ENCODE measurements around the gene MGLL.
"Not testable (repeated sequence)": the region's sequence is repeated elsewhere in the genome, so short reads cannot be mapped to it uniquely, and the experiment has no call there.

MGLL gene

DNA sequence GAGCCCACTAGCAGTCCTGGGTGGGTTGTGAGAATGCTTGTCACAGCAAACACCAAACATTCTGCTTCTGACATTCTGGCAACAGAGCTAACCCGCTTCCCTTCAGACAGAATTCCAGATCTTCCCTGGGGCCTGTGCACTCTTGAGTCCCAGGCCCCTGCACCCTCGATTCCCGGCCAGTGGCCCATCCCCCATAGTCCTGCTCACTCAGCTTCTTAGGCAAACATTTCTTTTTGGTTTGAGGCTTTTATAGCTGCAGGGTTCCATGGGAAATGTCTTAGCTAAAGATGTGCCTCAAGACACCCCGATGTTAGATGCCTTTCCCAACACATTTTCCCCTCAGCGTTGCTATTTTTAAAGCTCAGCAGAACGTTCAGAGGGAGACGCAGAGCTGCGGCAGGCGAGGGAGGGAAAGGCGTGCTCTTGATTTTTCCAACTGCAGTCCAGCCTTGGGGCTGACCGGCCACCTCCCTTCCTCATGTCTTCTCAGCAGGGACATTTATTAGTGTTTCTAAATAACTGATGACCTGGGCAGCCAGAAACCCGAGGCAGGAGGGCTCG lies 114.4 kb downstream of the MGLL start:
- DNase-seq (ENCODE audit: low spot score): no peak

DNA sequence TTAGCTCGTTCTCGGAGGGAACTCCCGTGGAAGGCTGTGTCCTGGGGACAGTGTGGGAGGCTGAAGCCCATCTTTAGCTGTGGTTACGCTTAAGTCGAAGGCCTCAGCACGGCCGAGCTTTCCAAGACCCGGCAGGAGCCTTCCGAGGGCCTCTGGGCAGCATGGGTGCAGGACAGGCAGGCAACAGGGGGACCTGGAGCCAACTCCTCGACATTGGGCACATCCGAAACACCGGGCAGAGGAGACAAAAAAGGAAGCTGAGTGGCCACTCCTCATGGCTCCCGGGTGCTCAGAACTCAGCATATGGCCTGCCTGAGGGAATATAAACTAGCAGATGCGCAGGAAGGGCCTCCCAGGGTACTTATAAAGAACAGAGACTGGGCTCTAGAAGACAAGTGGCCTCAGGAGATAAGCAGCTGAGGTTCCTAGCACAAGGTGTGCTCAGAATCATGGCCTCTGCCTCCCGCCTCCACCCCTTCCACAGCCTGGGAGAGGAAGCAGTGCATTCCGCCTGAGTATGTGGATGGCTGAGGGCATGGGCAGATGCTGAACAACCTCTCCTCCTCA lies 115.4 kb downstream of the MGLL start:
- DNase-seq (ENCODE audit: low spot score): peak; percentile 61

DNA sequence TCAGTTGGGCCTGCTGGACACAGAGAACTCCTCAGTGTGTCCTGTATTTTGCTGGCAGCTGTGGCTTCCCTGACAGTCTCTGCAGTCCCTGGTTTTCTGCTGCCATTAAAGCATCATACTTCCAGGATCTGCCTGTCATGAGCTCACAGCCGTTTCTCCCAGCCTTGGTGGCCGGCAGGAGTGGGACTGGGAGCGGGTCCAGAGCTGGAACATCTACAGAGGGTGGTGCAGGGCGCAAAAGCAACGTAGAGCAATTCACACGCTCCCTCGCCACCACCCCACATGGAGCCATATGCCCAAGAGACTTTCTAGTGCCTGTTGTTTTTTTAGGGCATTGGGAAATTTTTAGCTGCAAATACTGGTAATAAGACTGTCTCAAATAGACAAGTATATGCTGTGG lies 116.0 kb downstream of the MGLL start:
- no peak for DNase-seq (ENCODE audit: low spot score)

DNA sequence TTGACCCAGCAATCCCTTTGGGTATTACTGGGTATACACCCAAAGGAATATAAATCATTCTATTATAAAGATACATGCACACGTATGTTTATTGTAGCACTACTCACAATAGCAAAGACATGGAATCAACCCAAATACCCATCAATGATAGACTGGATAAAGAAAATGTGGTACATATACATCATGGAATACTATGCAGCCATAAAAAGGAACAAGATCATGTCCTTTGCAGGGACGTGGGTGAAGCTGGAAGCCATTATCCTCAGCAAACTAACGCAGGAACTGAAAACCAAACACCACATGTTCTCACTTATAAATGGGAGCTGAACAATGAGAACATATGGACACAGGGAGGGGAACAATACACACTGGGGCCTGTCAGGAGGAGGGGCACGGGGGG lies 117.5 kb downstream of the MGLL start:
- not testable (repeated sequence) for DNase-seq (ENCODE audit: low spot score)

DNA sequence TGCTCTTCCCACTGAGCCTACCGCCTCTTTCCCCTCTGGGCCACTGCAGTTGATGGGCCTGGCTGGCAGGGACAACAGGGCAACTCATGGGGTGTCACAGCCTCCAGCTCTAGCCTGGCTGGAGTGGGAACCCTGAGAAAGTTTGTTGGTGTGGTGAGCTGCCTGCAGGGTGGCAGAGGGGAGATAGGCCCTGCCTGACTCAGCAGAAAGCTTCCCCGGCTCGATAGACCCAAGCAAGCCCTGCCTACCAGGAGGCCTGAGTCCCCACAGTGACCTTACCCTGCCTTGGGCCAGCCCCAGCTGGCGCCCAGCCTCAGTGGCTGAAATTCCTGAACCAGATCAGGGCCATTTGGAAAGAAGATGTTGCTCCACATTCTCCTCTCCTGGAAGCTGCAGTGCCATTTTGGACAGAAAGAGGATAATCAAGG lies 120.2 kb downstream of the MGLL start:
- no peak for DNase-seq (ENCODE audit: low spot score)

DNA sequence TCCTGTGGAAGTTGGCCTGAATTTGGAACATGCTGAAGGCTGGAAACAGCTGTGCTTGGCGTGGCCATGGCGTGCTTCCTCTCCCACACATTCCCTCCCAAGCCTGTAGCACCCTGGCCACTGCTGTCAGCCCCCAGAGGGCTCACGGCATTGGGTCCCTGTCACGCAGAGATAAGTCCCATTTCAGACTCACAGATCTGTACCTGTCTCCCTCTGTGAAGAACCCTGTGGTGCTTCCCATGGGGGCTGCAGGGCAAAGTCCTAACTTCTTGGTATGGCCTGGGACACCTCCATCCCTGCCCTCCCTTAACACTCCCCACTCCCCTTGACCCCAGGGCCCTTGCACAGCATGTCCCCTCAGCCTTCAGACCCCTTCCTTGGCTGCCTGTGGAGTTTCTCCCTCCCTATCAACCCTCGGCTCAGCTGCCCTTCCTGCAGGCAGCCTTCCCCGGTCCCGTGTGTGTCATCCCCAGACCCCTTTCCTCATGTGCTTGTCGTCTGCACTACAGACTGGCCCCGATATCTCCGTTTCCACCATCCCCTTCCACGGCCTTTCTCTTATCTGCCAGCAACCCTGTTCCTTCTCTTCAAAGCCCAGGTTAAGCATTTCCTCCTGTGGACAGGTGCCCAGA lies 120.9 kb downstream of the MGLL start:
- no peak for DNase-seq (ENCODE audit: low spot score)

DNA sequence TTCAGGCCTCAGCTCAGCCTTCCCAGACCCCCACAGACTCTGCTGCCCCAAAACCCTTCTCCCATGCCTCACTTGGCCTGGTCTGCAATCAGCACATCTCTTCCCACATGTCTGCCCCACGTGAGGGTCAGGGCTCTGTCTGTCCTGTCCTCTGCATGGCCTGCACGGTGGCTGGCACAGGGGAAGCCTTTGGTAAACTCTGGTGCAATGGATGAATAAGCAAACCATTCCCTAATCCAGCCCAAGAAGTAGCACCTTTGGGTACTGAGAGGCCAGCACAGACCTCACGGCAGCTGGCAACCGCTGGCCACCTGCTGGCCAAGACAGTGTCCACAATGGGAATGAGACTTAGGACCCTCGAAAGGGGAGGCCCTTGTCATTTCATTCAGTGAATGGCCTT lies 121.9 kb downstream of the MGLL start:
- no peak for DNase-seq (ENCODE audit: low spot score)

DNA sequence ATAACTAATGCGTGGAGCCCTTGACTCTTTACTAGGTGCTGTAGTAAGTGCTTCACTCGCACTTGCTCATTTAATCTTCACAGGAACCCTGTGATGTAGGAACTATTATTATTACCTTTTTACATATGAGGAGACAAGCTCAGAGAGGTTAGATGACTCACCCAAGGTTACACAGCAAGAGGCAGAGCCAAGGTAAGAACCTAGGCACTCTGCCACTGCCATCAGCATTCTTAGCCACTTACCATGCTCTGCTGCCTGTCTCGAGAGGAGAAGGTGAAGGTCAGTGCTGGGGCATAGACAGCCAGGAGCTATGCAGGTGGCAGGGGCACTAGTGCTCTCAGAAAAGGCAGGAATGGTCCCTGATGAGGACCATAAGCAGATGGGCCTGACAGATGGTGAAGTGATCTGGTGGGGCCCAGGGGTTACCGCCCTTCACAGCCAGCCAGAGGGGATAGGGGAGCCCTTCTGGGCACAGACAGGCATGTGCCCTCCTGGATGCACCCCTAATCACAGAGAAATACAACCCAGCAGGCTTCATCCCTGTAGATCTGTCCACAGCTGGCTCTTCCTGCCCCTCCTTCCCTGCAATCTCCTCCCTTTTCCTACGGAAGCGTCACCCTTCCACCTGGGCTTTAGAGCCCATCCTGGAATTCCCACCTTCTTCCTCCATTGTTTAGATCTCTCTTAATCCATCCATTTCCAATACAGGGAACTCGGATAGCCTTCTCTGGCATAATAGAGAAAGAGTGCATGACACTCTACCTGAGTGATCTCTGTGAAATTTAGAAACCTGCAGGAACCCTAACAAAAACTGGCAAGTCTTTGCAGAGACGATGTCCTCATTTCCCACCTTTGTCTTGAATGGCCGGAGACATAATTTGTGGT lies 122.7 kb downstream of the MGLL start:
- no peak for DNase-seq (ENCODE audit: low spot score)

DNA sequence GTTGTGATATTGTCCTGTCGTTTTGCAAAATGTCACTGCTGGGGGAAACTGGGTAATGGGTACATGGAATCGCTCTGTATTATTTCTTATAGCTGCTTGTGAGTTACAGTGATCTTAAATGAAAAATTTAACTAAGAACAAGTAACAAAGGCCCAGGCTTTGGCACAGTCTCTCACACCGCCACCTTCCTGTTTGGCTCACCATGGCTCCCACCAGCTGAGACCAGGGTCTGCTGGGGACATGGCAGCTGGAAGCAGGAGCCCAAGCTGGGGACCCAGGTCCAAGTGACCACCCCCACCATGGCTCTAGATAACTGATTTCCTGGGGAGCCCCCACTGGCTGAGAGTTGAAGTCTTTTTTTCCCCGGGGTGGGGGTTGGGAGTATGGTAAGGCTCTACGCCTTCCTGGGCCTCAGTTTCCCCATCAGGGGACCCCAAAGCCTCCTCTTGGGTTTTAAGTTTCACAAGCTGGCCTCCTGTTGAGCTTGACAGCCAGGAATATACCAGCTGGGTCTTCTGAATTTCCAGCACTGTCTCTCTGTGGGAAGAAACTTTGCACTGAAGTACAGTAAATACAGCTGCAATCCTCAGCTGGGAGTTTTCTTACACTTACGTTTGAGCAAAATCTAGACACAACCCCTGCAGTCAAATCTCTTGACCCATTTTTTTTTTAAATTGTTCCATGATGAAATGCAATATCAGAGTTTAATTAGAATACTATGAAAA lies 123.5 kb downstream of the MGLL start:
- DNase-seq (ENCODE audit: low spot score): no peak

DNA sequence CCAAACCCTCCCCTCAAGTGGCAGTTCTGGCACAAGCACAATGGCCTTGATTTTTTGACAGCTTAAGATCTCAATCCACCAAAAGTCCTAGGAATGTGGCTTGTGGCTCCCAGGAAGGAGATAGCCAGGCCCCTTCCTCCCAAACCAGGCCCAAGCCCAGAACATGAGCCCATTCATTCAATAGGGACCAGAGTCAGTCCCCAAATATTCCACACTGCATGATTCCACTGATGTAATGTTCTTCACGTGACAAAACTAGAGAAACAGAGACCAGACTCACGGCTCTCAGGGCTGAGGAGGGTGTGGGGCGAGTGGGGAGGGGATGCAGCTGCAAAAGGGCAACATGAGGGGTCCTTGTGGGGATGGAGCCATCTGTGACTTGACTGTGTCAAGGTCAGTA lies 124.0 kb downstream of the MGLL start:
- DNase-seq (ENCODE audit: low spot score): no peak

DNA sequence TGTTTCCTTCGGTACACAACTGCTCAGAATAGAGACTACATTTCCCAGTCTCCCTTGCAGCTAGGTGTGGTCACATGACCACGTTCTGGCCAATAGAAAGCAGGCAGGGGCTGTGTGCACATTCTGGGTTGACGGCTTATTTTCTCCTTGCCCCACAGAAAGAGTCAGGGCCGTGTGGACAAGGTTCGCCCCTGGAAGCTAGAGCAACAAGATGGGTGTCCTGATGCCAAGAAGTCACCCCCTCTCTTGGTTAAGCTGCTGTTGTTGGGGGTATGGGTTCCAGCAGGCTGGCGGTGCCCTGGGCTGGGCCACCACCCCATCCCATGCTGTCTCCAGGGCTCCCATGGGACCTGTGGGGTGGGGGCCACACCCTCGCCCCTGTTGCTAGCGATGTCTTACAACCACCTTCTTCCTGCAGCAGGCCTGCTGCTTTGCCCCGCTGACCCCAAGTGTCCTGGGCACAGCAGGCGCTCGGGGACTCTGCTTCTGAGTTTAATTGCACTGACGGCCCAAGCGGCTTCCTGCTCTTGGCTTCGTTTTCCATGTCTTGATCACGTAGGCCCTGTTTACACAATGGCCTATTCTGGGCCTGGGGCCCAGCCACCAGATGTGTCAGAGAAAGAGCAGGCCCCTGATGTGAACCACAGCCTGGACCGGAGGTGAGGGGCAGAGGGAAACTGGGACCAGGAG lies 124.6 kb downstream of the MGLL start:
- peak; percentile 92 for DNase-seq (ENCODE audit: low spot score)

DNA sequence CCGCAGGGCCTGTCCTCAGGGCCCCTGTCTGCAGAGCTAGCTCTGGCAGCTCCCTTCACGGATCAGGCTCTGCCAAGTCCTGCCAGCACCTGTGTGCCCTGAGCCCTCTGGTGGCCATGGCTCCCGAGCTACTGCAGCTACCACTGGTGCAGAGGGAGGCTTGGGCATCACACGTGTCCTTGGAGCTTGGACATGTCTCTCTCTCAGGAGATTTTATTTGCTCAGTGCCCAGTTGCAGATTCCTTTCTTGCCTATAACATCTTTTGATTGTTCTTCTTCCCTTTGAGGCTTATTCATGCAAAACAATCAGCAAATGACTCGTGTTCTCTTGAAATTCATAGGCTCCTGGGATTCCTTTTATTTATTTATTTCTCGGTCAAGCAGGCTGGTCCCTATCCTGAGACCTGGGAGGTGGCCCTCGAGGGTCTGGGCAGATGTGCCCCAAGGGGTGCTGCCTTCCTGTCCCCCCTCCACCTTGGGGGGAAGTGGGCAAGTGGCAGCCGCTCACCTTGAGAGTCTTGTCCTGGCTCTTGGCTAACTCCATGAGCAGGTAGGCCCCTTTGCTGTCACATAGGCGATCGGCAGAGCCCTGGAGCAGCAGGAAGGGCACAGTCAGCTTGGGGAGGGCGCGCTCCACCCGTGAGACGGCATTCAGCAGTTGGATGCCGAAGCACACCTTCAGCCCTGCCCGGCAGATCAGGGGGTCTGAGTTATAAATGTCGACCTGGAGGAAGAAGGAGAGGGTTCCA lies 127.7 kb downstream of the MGLL start:
- DNase-seq (ENCODE audit: low spot score): peak; percentile 89

DNA sequence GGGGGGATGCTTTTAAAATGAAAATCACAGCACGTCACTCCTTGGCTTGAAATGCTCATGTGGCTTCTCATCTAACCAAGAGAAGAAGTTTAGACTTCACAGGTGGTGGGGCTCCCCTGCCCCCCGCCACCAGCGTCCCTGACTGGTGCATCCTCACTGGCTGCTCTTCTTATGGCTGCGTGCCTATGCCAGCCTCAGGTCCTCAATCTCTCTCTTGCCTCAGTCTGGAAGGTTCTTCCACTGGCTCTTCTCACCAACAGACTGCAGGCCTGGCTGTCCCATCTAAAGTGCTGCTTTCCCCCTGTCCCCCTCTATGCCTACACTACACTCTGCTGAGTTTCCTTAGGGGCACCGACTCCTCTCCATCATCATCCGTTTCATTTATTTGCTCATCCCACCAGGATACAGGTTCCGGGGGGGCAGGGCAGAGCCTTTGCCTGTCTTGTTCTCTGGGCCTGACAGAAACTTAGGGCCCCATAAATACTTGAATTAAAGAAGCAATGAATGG lies 128.9 kb downstream of the MGLL start:
- DNase-seq (ENCODE audit: low spot score): no peak

DNA sequence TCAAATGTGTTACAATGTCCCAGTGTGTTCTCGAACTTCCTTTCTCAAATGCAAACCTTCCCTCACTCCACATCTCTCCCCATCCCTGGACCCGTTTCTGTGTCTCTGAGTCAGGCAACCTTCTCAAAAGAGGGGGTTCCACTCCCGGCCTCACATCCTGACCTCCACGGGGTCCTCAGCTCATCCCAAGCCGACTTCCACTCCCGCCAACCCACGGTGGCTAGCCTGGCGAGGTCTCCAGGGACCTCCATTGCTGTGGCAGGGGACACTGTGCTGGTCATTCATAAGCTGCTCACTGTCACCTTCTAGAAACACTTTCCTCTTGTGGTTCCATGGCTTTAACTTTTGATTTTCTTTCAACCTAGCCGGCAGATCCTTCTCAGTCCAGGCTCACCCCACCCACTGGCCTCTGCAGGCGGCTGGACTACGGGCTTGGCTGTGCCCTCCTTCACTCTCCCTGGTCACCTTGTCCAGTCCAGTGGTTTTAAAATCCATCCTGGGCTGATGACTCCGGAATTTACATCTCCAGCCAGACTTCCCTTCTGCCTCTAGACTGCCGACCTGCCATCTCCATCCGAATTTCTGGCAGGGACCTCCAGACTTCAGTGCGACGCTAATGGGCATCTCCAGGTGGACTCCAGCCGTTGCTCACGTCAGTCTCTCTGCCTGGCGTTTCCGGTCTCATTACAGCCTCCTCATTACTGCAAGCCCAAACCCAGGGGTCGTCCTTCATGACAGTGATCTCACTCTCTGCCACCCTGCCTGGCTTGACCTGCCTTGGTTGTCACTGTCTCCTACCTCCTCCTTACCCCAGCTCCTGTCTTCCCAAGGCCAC lies 129.6 kb downstream of the MGLL start:
- DNase-seq (ENCODE audit: low spot score): no peak

DNA sequence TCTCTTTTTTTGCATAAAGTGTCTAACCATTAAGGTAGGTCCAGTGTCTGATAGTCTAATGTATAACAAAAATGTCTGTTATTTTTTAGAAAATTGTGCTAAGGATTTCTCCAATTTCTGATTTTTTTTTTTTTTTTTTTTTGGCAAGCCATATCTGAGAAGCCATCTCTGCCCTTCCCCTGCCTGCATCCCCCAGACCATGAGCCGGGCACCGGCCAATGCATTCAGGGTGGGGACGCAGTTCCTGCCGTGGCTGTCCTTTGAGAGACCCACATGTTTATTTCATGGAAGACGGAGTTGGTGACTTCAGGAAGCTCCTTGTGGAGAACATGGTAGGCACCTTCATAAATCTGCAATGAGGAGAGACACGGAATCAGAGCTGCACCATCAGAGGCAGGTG lies 130.3 kb downstream of the MGLL start:
- DNase-seq (ENCODE audit: low spot score): no peak

DNA sequence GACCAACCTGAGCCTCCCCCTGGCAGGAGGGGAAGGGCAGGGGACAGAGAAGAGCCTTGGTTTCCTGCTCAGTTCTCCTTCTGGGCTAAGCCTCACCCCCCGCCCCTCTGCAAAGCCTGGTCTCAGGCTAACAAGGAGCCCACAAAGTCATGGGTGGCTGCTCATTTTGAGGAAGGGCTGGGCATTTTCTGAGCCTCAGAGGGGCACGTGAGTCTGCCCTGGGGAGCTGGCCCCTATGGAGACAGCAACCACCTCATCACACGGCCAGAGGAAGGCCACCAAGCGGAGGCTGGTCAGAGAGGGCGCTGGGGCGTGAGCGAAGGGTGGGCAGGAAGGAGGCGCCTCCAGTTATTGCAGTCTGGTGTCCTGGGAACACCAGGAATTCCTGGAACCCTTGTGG lies 130.8 kb downstream of the MGLL start:
- DNase-seq (ENCODE audit: low spot score): no peak

DNA sequence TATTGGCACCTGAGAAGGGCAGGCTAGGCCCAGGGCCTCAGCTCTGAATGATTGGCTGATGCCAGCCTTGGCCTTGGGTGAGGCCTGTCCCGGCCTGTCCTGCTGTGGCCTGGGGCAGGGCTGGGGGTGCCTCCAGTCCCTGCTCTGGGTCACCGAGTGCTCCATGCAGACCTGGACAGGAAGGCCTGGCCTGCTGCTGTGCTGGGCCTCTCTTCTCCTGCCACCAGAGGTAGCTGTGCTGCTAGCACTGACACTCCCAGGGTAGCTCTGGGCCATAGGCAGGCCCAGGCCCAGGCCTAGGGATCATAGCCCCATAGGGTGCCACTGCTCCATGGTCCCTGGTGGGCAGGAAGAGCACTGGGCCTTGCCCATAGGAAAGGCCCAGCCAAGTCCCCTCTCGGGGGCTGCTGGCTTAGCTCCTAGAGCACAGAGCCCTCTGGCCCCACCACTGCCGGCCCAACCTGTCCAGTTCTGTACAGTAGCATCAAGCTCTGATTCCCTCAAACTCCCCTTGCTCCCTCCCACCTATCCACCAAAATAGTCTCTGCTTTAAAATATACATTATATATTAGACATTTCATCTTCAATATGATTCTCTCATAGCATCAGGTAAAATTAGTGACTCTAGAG lies 131.4 kb downstream of the MGLL start:
- no peak for DNase-seq (ENCODE audit: low spot score)

DNA sequence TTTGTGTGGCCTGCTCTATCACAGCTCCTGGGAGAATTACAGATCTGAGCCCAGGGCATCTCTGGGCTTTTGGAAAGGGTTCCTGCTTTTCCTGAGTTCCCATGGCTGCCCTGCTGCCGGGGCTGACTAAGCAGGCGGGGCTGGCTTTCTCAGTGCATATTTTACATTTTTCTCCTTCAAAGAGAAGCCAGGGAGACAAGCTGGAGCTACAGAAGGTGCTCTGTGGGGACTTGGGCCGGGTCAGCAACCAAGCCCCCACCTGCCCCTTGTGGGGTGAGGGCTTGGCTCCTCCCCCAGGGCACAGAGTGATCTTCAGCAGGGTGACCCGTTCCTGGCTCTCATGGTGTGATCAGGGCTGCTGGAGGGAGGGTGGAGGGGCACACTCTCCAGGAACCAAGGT lies 132.2 kb downstream of the MGLL start:
- no peak for DNase-seq (ENCODE audit: low spot score)

DNA sequence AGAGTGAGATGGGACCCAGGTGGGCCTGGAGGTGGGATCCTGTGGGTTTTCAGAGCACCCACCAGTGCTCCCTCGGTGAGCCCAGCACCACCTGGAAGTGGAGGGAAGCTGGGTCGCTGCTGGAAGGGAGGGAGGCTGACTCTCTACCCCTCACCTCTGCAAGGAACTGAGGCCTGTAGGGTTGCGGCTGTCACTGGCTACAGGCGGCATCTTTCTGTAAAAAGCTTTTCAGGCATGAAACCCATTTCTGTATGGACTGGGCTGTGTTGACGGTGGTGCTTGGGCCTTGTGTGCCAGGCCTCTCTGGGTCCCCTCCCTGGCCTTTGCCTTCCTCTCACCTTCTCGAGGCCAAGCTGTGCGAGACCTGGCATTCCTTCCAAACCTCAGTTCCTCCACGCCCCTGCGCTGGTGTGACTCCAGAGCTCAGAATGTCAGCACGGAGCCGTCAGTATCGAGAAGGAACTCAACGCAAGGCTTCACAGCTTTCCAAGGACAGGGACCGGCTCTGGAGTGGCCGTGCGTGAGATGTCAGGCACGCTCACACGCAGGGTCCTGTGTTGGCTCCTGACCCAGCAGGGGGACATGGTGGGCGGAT lies 133.0 kb downstream of the MGLL start:
- DNase-seq (ENCODE audit: low spot score): no peak

All from cerebellar cortex (tissue), 1 donor.